ENCODE results near the gene RASL10B. TPM values are rescaled to one million over a fixed set of nuclear protein-coding genes. Genes with fewer than 3 reads are reported as not detected.

The RASL10B gene
- total and polyA plus RNA-seq, 7 donors = 3.4 to 10.7 (median 6.8) TPM

GRCh38 chr17:35786941-35787432 lies 55.5 kb downstream of the RASL10B start:
- intact Hi-C loops (cut with DNase I) = no loop called here
- Histone ChIP-seq H3K27ac (no peak overlapping the region), H3K36me3 (ENCODE audit: insufficient read depth in 1 of 2, low read depth in 1 of 2) (no peaks in the 10 kb centered on the region), H3K4me3 (no peak overlapping the region), H3K4me1 (no peaks in the 10 kb centered on the region), H3K9me3 (no peaks in the 10 kb centered on the region), H3K27me3 (ENCODE audit: insufficient read depth in 3 of 3, low read length in 2 of 3) (peaks cover 0 to 9% (median 4%) of the 10 kb centered on the region in 3 donors)
- WGBS, 3 donors = 41 to 60% (median 59%) methylated on average over 3 of the region's 3 CpGs
- no peak for DNase-seq
- no peak for ATAC-seq
- TF ChIP-seq CTCF (IDR thresholded peaks at IDR 0.05) = no peak

- H3K9me3 ChIP-seq = no peaks in the 10 kb centered on the region
- no peaks in the 10 kb centered on the region for H3K36me3 ChIP-seq (ENCODE audit: insufficient read depth in 1 of 2, low read depth in 1 of 2)
- no peak overlapping the region for H3K4me3 ChIP-seq
- WGBS, 3 donors = 36 to 58% (median 39%) methylated on average over 2 of the region's 2 CpGs
- TF ChIP-seq CTCF (IDR thresholded peaks at IDR 0.05) = no peak
- ATAC-seq (peak in 3 of 4 donors; percentile 49 to 63 (median 57)), DNase-seq (no peak)
- no peak overlapping the region for H3K27ac ChIP-seq
- intact Hi-C loops (cut with DNase I) = no loop called here
- no peaks in the 10 kb centered on the region for H3K4me1 ChIP-seq
- H3K27me3 ChIP-seq (ENCODE audit: insufficient read depth in 3 of 3, low read length in 2 of 3) = peaks cover 0 to 12% (median 2%) of the 10 kb centered on the region in 3 donors
Measured at GRCh38 chr17:35788477-35789368, 57.3 kb downstream of the RASL10B start.

GRCh38 chr17:35790841-35791240 lies 59.4 kb downstream of the RASL10B start:
- ATAC-seq (no peak), DNase-seq (no peak)
- H3K36me3 ChIP-seq (ENCODE audit: insufficient read depth in 1 of 2, low read depth in 1 of 2) = no peaks in the 10 kb centered on the region
- no peak for TF ChIP-seq CTCF (IDR thresholded peaks at IDR 0.05)
- H3K27ac ChIP-seq = no peak overlapping the region
- intact Hi-C loops (cut with DNase I) = no loop called here
- no peaks in the 10 kb centered on the region for H3K4me1 ChIP-seq
- no peaks in the 10 kb centered on the region for H3K9me3 ChIP-seq
- 93 to 99% (median 97%) methylated on average over 3 of the region's 3 CpGs for WGBS, 3 donors
- H3K27me3 ChIP-seq (ENCODE audit: insufficient read depth in 3 of 3, low read length in 2 of 3) = peaks cover 0 to 33% (median 6%) of the 10 kb centered on the region in 3 donors
- no peak overlapping the region for H3K4me3 ChIP-seq

- Histone ChIP-seq H3K9me3 (no peaks in the 10 kb centered on the region), H3K27me3 (ENCODE audit: insufficient read depth in 3 of 3, low read length in 2 of 3) (peaks cover 0 to 42% (median 6%) of the 10 kb centered on the region in 3 donors), H3K36me3 (ENCODE audit: insufficient read depth in 1 of 2, low read depth in 1 of 2) (no peaks in the 10 kb centered on the region), H3K27ac (no peak overlapping the region), H3K4me1 (no peaks in the 10 kb centered on the region), H3K4me3 (no peak overlapping the region)
- DNase-seq (no peak), ATAC-seq (no peak)
- no peak for TF ChIP-seq CTCF (IDR thresholded peaks at IDR 0.05)
- intact Hi-C loops (cut with DNase I) = no loop called here
- WGBS, 3 donors = 49 to 50% (median 50%) methylated on average over 9 of the region's 9 CpGs
Measured at GRCh38 chr17:35791681-35792350, 60.4 kb downstream of the RASL10B start.

Other genes starting within 250 kb of the RASL10B start
- under 1 TPM in 3 of 4 donors, not detected in 1; 0.17 to 0.30 (median 0.26) TPM for gene SLFN12L, start 194.0 kb upstream of the RASL10B start, total RNA-seq
- under 1 TPM; 0.03 to 0.10 (median 0.09) TPM for gene SLFN12L, start 194.0 kb upstream of the RASL10B start, polyA plus RNA-seq
- under 1 TPM in 1 of 4 donors, not detected in 3; 0.12 TPM for gene SLFN14, start 170.8 kb upstream of the RASL10B start, total RNA-seq
- gene SLFN14, start 170.8 kb upstream of the RASL10B start, polyA plus RNA-seq = under 1 TPM in 1 of 3 donors, not detected in 2; 0.01 TPM
- 10 to 100 TPM in 1 of 4 donors, 1 to 10 TPM in 3; 4.1 to 11.7 (median 6.6) TPM for gene PEX12, start 153.1 kb upstream of the RASL10B start, total RNA-seq
- 10 to 100 TPM in 1 of 3 donors, 1 to 10 TPM in 2; 3.1 to 11.5 (median 3.6) TPM for gene PEX12, start 153.1 kb upstream of the RASL10B start, polyA plus RNA-seq
- gene AP2B1, start 144.3 kb upstream of the RASL10B start, total RNA-seq = 10 to 100 TPM; 63.2 to 92.4 (median 84.7) TPM
- 10 to 100 TPM; 20.0 to 44.7 (median 37.5) TPM for gene AP2B1, start 144.3 kb upstream of the RASL10B start, polyA plus RNA-seq
- gene GAS2L2, start 21.6 kb downstream of the RASL10B start, total RNA-seq = under 1 TPM in 3 of 4 donors, not detected in 1; 0.09 to 0.27 (median 0.10) TPM
- gene GAS2L2, start 21.6 kb downstream of the RASL10B start, polyA plus RNA-seq = under 1 TPM; 0.04 to 0.19 (median 0.15) TPM
- not detected for gene C17orf50, start 29.2 kb downstream of the RASL10B start, total RNA-seq
- gene C17orf50, start 29.2 kb downstream of the RASL10B start, polyA plus RNA-seq = under 1 TPM in 1 of 3 donors, not detected in 2; 0.08 TPM
- 1 to 10 TPM in 1 of 4 donors, under 1 TPM in 3; 0.61 to 5.5 (median 0.70) TPM for gene MMP28, start 64.0 kb downstream of the RASL10B start, total RNA-seq
- gene MMP28, start 64.0 kb downstream of the RASL10B start, polyA plus RNA-seq = 1 to 10 TPM; 1.7 to 3.7 (median 2.1) TPM
- 100 to 1,000 TPM; 101 to 141 (median 125) TPM for gene TAF15, start 77.8 kb downstream of the RASL10B start, total RNA-seq
- 100 to 1,000 TPM in 1 of 3 donors, 10 to 100 TPM in 2; 51.9 to 105 (median 65.2) TPM for gene TAF15, start 77.8 kb downstream of the RASL10B start, polyA plus RNA-seq
- gene HEATR9, start 137.3 kb downstream of the RASL10B start, total RNA-seq = not detected
- gene HEATR9, start 137.3 kb downstream of the RASL10B start, polyA plus RNA-seq = not detected
- gene CCL5, start 148.7 kb downstream of the RASL10B start, total RNA-seq = 1 to 10 TPM in 3 of 4 donors, under 1 TPM in 1; 0.77 to 2.6 (median 1.6) TPM
- gene CCL5, start 148.7 kb downstream of the RASL10B start, polyA plus RNA-seq = under 1 TPM; 0.38 to 0.42 (median 0.39) TPM
- not detected for gene RDM1, start 199.1 kb downstream of the RASL10B start, total RNA-seq
- gene RDM1, start 199.1 kb downstream of the RASL10B start, polyA plus RNA-seq = not detected
- not detected for gene LYZL6, start 212.1 kb downstream of the RASL10B start, total RNA-seq
- not detected for gene LYZL6, start 212.1 kb downstream of the RASL10B start, polyA plus RNA-seq
- gene CCL16, start 249.9 kb downstream of the RASL10B start, total RNA-seq = not detected
- gene CCL16, start 249.9 kb downstream of the RASL10B start, polyA plus RNA-seq = under 1 TPM in 1 of 3 donors, not detected in 2; 0.04 TPM